H1 (cell line): ENCODE results near the gene DEFB131A.
"Not testable (repeated sequence)": the region's sequence is repeated elsewhere in the genome, so short reads cannot be mapped to it uniquely, and the experiment has no call there.

Experiments
- CTCF ChIP-seq, 3 experiments: IDR thresholded peaks; 1 replicate in 2 of 3; 2 replicates in 1 of 3; pipeline versions ENCODE4 v1.5.1 to v1.6.1; 2011; ENCODE audit warnings: low read length in 3 of 3, mild to moderate bottlenecking in 3 of 3, inconsistent platforms in 2 of 3, low read depth in 1 of 3, moderate library complexity in 1 of 3; ENCODE audit not compliant: insufficient read depth in 1 of 3; ENCODE audit errors: control extremely low read depth in 1 of 3
- SP2 ChIP-seq: IDR thresholded peaks from 2 replicates; pipeline ENCODE4 v1.6.1; 2012; ENCODE audit warnings: mild to moderate bottlenecking, low read length, inconsistent platforms

GRCh38 chr4:9405774-9406173 is 38.4 kb upstream of the DEFB131A start:
- not testable (repeated sequence) for TF ChIP-seq SP2; CTCF (IDR thresholded peaks at IDR 0.05; ENCODE audit: control extremely low read depth in 1 of 3, insufficient read depth in 1 of 3, low read depth in 1 of 3, low read length in 3 of 3)
